CD4-positive, alpha-beta memory T cell (primary cell): ENCODE data around the gene MRPL4. TPM values are rescaled to one million over a fixed set of nuclear protein-coding genes. Genes with fewer than 3 reads are reported as not detected.

Source experiments
- CTCF ChIA-PET: fragments of 350-600 bp; sonication (Branson Sonifier 250); formaldehyde crosslinking; loops from one replicate; lab custom pipeline; 2021; ENCODE audit warnings: inconsistent platforms; ENCODE audit not compliant: partially characterized antibody; lab: Charles Lee
- POLR2A ChIA-PET: fragments of 350-600 bp; sonication (Branson Sonifier 250); formaldehyde crosslinking; loops from one replicate; lab custom pipeline; 2021; ENCODE audit not compliant: partially characterized antibody; lab: Charles Lee
- DNase-seq, 5 donors: peaks; one replicate each; pipeline versions ENCODE4 v3.0.0 to v3.0.0-alpha.2; 2020 to 2022; ENCODE audit warnings: mixed read lengths in 1 of 5
- H3K27ac ChIP-seq: one replicate; pipeline ENCODE4 v1.7.0; 2013; ENCODE audit warnings: low read depth, low read length
- H3K27me3 ChIP-seq: 2 replicates; pipeline ENCODE4 v1.7.0; 2013; ENCODE audit warnings: mild to moderate bottlenecking, low read length, moderate library complexity; ENCODE audit not compliant: insufficient read depth
- H3K36me3 ChIP-seq: 2 replicates; pipeline ENCODE4 v1.7.0; 2013; ENCODE audit warnings: mild to moderate bottlenecking, low read length, moderate library complexity; ENCODE audit not compliant: insufficient read depth
- H3K4me1 ChIP-seq: 2 replicates; pipeline ENCODE4 v1.7.0; 2013; ENCODE audit warnings: mild to moderate bottlenecking, low read length, moderate library complexity; ENCODE audit not compliant: insufficient read depth
- H3K4me3 ChIP-seq, 2 donors: one replicate each; pipeline ENCODE4 v1.7.0; 2013; ENCODE audit warnings: low read length in 2 of 2, mild to moderate bottlenecking in 1 of 2
- H3K9me3 ChIP-seq, 2 donors: one replicate each; pipeline ENCODE4 v1.7.0; 2013; ENCODE audit warnings: low read length in 2 of 2, control low read depth in 1 of 2; ENCODE audit not compliant: control insufficient read depth in 1 of 2
- H3K27ac Mint-ChIP-seq, 7 donors: one replicate each; pipeline ENCODE4 v1.8.0; 2020 to 2021; ENCODE audit warnings: mixed read lengths in 7 of 7, mild to moderate bottlenecking in 6 of 7, inconsistent platforms in 3 of 7, moderate library complexity in 3 of 7
- H3K27me3 Mint-ChIP-seq, 2 donors: one replicate each; pipeline ENCODE4 v1.8.0; 2020 to 2021; ENCODE audit warnings: mixed read lengths in 2 of 2
- H3K36me3 Mint-ChIP-seq, 2 donors: one replicate each; pipeline ENCODE4 v1.8.0; 2020 to 2021; ENCODE audit warnings: mixed read lengths in 2 of 2, inconsistent platforms in 1 of 2, mild to moderate bottlenecking in 1 of 2
- H3K4me1 Mint-ChIP-seq, 4 donors: one replicate each; pipeline ENCODE4 v1.8.0; 2020 to 2021; ENCODE audit warnings: mixed read lengths in 4 of 4, mild to moderate bottlenecking in 1 of 4
- H3K4me3 Mint-ChIP-seq, 8 donors: one replicate each; pipeline ENCODE4 v1.8.0; 2020 to 2021; ENCODE audit warnings: mixed read lengths in 8 of 8, mild to moderate bottlenecking in 7 of 8, moderate library complexity in 6 of 8, inconsistent platforms in 3 of 8
- H3K9me3 Mint-ChIP-seq, 8 donors: one replicate each; pipeline ENCODE4 v1.8.0; 2020 to 2021; ENCODE audit warnings: mixed read lengths in 8 of 8, mild to moderate bottlenecking in 5 of 8, inconsistent platforms in 3 of 8, moderate library complexity in 1 of 8
- intact Hi-C: fragments of 100-400 bp; cut with micrococcal nuclease; formaldehyde crosslinking; loops from one replicate; pipeline ENCODE4 v1.15.1; 2023
- polyA plus RNA-seq, 2 donors: library from polyadenylated mRNA; unstranded; fragments of 300-500 nt; fragmentation: Illumina TruSeq; gene quantifications; one replicate each; pipeline ENCODE4 v1.2.3, GENCODE V29; 2021
- total RNA-seq, 2 experiments: library from RNA; stranded (reverse); gene quantifications; one replicate each; pipeline ENCODE4 v1.2.3, GENCODE V29; 2021

Gene MRPL4
- total and polyA plus RNA-seq, 4 experiments from 2014 or later, result 28.9 to 44.6 (median 39.9) TPM

GRCh38 chr19:10284065-10284959 is 32.3 kb downstream of the MRPL4 start:
- H3K9me3 ChIP-seq, result no peaks in the 10 kb centered on the region
- H3K36me3 ChIP-seq, result peaks cover 24% of the 10 kb centered on the region
- H3K4me1 Mint-ChIP-seq, result peaks cover 17 to 49% (median 31%) of the 10 kb centered on the region in 4 donors
- peak overlapping the region in 2 of 7 donors; percentile 60 to 74 for H3K27ac Mint-ChIP-seq
- peaks cover 37% of the 10 kb centered on the region for H3K4me1 ChIP-seq
- H3K36me3 Mint-ChIP-seq, result peaks cover 21 to 31% of the 10 kb centered on the region in 2 donors
- intact Hi-C loops, result no loop called here
- H3K4me3 Mint-ChIP-seq, result no peak overlapping the region
- CTCF ChIA-PET, result interaction anchor here (1.5 to 1.6 kb wide), 2 partner anchors 13 kb away, joined by 4 to 7 read pairs; partner anchors contain the start of gene ICAM1
- no peak overlapping the region for H3K4me3 ChIP-seq
- peaks cover 20% of the 10 kb centered on the region for H3K27me3 ChIP-seq
- peaks cover 11 to 12% of the 10 kb centered on the region in 2 donors for H3K27me3 Mint-ChIP-seq
- H3K27ac ChIP-seq, result no peak overlapping the region
- POLR2A ChIA-PET, result interaction anchor here (0.6 to 2.1 kb wide), 2 partner anchors 7 to 13 kb away, joined by 4 to 8 read pairs; partner anchors contain the start of gene ICAM1
- no peaks in the 10 kb centered on the region for H3K9me3 Mint-ChIP-seq
- no peak for DNase-seq

DNA sequence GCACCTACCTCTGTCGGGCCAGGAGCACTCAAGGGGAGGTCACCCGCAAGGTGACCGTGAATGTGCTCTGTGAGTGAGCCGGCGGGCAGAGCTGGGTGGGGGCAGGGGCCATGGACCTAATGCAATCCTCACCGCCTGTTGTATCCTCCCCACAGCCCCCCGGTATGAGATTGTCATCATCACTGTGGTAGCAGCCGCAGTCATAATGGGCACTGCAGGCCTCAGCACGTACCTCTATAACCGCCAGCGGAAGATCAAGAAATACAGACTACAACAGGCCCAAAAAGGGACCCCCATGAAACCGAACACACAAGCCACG is 32.9 kb downstream of the MRPL4 start:
- Histone ChIP-seq H3K27me3 (peaks cover 23% of the 10 kb centered on the region), H3K36me3 (peaks cover 24% of the 10 kb centered on the region), H3K27ac (no peak overlapping the region), H3K9me3 (no peaks in the 10 kb centered on the region), H3K4me1 (peaks cover 44% of the 10 kb centered on the region), H3K4me3 (no peak overlapping the region)
- Mint-ChIP-seq H3K4me3 (no peak overlapping the region), H3K4me1 (peaks cover 17 to 49% (median 31%) of the 10 kb centered on the region in 4 donors), H3K36me3 (peaks cover 17 to 25% of the 10 kb centered on the region in 2 donors), H3K27me3 (peaks cover 13% of the 10 kb centered on the region in 2 donors), H3K27ac (peak overlapping the region in 1 of 7 donors; percentile 74), H3K9me3 (no peaks in the 10 kb centered on the region)
- CTCF ChIA-PET, result interaction anchor here (1.5 kb wide), 1 partner anchor 14 kb away, joined by 7 read pairs; the partner anchor contains the start of gene ICAM1
- POLR2A ChIA-PET, result interaction anchor here (2.1 kb wide), 1 partner anchor 14 kb away, joined by 8 read pairs; the partner anchor contains the start of gene ICAM1
- intact Hi-C loops, result no loop called here
- DNase-seq, result no peak

- POLR2A ChIA-PET, result interaction anchor here (2.5 to 9.3 kb wide), 2 partner anchors 10 to 15 kb away, joined by 10 to 111 read pairs; partner anchors contain the start of gene ICAM1
- Histone ChIP-seq H3K4me1 (peaks cover 48% of the 10 kb centered on the region), H3K9me3 (no peaks in the 10 kb centered on the region), H3K27ac (no peak overlapping the region), H3K27me3 (peaks cover 27% of the 10 kb centered on the region), H3K36me3 (peaks cover 24% of the 10 kb centered on the region), H3K4me3 (no peak overlapping the region)
- intact Hi-C loops, result no loop called here
- DNase-seq, result no peak
- Mint-ChIP-seq H3K36me3 (peaks cover 16 to 23% of the 10 kb centered on the region in 2 donors), H3K27ac (peak overlapping the region in 1 of 7 donors; percentile 74), H3K27me3 (peaks cover 15 to 17% of the 10 kb centered on the region in 2 donors), H3K4me3 (peak overlapping the region in 2 of 8 donors; percentile 32), H3K4me1 (peaks cover 21 to 51% (median 33%) of the 10 kb centered on the region in 4 donors), H3K9me3 (no peaks in the 10 kb centered on the region)
- CTCF ChIA-PET, result interaction anchor here (1.5 to 3.0 kb wide), 2 partner anchors 14 to 103 kb away, joined by 7 to 10 read pairs; partner anchors contain the start of gene ICAM1
Measured at GRCh38 chr19:10285393-10285792, 33.4 kb downstream of the MRPL4 start.

GRCh38 chr19:10286803-10287737 is 35.1 kb downstream of the MRPL4 start, which contains the start of gene ICAM4:
TSS of gene ICAM4 (plus strand) at chr19:10286955. CDS start at chr19:10287013, 58 bp downstream.
- Mint-ChIP-seq H3K4me1 (peaks cover 29 to 68% (median 46%) of the 10 kb centered on the region in 4 donors), H3K4me3 (peak within 1 kb of the TSS; percentile 43 to 82 (median 68)), H3K27ac (peak within 1 kb of the TSS in 5 of 7 donors; percentile 36 to 89 (median 60)), H3K27me3 (peaks cover 24 to 29% of the 10 kb centered on the region in 2 donors), H3K9me3 (peaks cover 0 to 2% (median 0%) of the 10 kb centered on the region in 8 donors), H3K36me3 (peaks cover 16 to 23% of the 10 kb centered on the region in 2 donors)
- H3K27ac ChIP-seq, result no peak within 1 kb of the TSS
- peak in 2 of 5 donors; percentile 19 to 25 for DNase-seq
- H3K27me3 ChIP-seq, result peaks cover 43% of the 10 kb centered on the region
- H3K4me1 ChIP-seq, result peaks cover 65% of the 10 kb centered on the region
- peak within 1 kb of the TSS in 1 of 2 donors; percentile 19 for H3K4me3 ChIP-seq
- no peaks in the 10 kb centered on the region for H3K9me3 ChIP-seq
- intact Hi-C loops, result no loop called here
- ChIA-PET CTCF (interaction anchor here (0.5 to 3.0 kb wide), 6 partner anchors 17 to 169 kb away, joined by 4 to 13 read pairs (median 4); partner anchors contain the start of gene ICAM1), POLR2A (interaction anchor here (0.5 to 9.3 kb wide), 7 partner anchors 9 to 445 kb away, joined by 3 to 111 read pairs (median 5); partner anchors contain the start of genes ICAM1 and TYK2)
- H3K36me3 ChIP-seq, result peaks cover 24% of the 10 kb centered on the region

GRCh38 chr19:10288662-10289166 is 36.7 kb downstream of the MRPL4 start:
- peak overlapping the region; percentile 72 to 89 (median 80) for H3K4me3 Mint-ChIP-seq

More at GRCh38 chr19:10288662-10289166, 36.7 kb downstream of the MRPL4 start:
- intact Hi-C loops, result loop anchor here (2.0 kb wide), 2 partner anchors 18 to 44 kb away; partner anchors contain the start of genes ICAM1 and RAVER1
- ChIA-PET CTCF (interaction anchor here (0.9 to 3.2 kb wide), 7 partner anchors 18 to 167 kb away, joined by 3 to 20 read pairs (median 5); partner anchors contain the start of gene ICAM1), POLR2A (interaction anchor here (1.0 to 9.3 kb wide), 11 partner anchors 8 to 124 kb away, joined by 3 to 111 read pairs (median 5); partner anchors contain the start of genes ICAM1 and TYK2)
- no peak overlapping the region for H3K27ac ChIP-seq
- Mint-ChIP-seq H3K36me3 (peaks cover 16 to 18% of the 10 kb centered on the region in 2 donors), H3K27ac (peak overlapping the region in 5 of 7 donors; percentile 13 to 89 (median 65)), H3K4me1 (peaks cover 40 to 82% (median 59%) of the 10 kb centered on the region in 4 donors), H3K9me3 (peaks cover 0 to 8% (median 0%) of the 10 kb centered on the region in 8 donors), H3K27me3 (peaks cover 37 to 42% of the 10 kb centered on the region in 2 donors)
- peaks cover 77% of the 10 kb centered on the region for H3K4me1 ChIP-seq
- DNase-seq, result peak in 2 of 5 donors; percentile 16 to 19
- H3K4me3 ChIP-seq, result peak overlapping the region; percentile 34 to 64
- H3K27me3 ChIP-seq, result peaks cover 59% of the 10 kb centered on the region
- H3K36me3 ChIP-seq, result peaks cover 21% of the 10 kb centered on the region
- no peaks in the 10 kb centered on the region for H3K9me3 ChIP-seq
